ENCODE measurements around the gene TCP10L. TPM values are rescaled to one million over a fixed set of nuclear protein-coding genes. Genes with fewer than 3 reads are reported as not detected.
"Not testable (repeated sequence)": the region's sequence is repeated elsewhere in the genome, so short reads cannot be mapped to it uniquely, and the experiment has no call there.

Gene TCP10L
- total RNA-seq, 4 donors from 2014 or later = 0.14 to 0.79 TPM; not detected in 2

DNA sequence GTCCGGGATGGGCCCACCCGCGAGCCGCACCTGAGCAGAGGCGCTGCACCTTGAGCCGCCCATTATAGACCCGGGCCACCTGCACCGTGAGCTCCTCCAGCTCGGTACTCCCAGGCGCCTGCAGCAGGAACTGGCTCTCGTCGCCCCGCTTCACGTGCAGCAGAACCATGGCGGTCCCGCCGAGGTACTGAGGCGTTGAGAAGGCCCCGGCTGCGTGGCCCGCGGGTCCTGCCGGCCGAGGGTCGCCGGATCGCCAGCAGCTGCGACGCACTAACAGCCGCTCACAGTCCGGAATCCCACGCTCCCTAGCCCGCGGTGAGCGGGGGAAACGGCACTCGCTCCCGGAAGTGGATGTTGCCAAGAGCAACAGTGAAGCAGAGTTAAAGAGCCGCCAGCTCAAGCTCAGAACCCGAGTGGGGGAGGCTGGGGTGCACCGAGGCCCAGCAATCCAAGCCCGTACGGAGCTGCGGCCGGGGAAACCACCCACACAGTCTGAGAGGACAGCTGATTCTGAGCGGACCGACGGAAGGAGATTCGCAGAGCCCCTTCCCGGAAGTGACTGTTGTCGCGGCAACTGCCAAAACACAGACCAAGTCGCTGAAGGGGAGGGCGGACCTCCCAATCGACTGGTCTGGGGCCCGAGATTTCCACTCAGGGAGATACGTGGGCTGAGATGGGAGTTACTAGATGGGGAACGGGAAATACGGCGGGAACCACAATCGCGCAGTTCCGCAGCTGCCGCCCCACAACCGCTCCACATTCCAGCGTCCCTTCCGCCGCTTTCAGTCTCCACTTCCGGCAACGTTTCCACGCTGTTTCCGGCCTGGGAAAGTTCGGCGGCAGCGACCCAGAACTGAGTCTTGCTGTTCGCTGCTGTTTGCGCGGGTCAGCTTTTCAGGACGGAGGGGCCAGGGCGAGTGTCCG, 27.0 kb upstream of the TCP10L start, which contains the start of gene CFAP298:
CFAP298 (minus strand) TSS at position 303 of the 924 bp plus-strand sequence; CDS start at position 169, 134 bp downstream.
- in situ Hi-C loops (cut with MboI; ENCODE audit: low pct_ligation_motif_present in 1 of 4, low pct_unique_long_range_greater_than_20kb in 1 of 4, low sequenced_read_pairs in 3 of 4) (no loop called here), intact Hi-C loops (cut with DNase I; ENCODE audit: low total_unique reads) (no loop called here)
- WGBS, 2 donors (ENCODE audit: low coverage in 1 of 2) = 1% methylated on average over 76 of the region's 81 CpGs; no CpG with 5 or more reads in 1 of the 2 donors

DNA sequence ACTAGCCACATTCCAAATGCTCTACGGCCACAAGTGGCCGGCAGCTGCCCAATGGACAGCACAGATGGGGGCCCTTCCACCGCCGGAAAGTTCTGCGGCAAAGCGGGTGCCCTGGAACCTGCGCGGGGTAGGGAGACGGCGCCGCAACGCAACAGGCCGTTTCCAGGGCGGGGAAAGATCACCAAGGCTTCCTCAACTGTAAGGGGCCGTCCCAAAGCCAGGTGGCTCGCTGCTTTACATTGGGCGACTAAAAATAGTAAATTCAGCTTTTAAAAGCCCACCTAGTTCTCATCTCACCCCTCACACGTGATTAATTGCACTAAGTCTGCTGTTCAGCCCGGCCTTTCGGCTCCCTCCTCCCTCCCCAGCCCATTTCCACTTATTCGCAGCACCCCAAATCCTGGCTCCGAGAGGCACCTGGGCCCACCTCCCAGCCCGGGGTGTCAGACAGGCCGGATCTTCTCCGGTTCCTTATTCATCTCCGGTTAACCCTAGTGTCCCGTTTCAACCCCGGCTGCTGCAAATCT, 26.2 kb upstream of the TCP10L start:
- no peaks in the 10 kb centered on the region for H3K9me3 ChIP-seq
- peak overlapping the region; percentile 75 to 99 (median 86) for H3K4me3 ChIP-seq
- in situ Hi-C loops (cut with MboI; ENCODE audit: low pct_ligation_motif_present in 1 of 4, low pct_unique_long_range_greater_than_20kb in 1 of 4, low sequenced_read_pairs in 3 of 4) (no loop called here), intact Hi-C loops (cut with DNase I; ENCODE audit: low total_unique reads) (no loop called here)
- peaks cover 0 to 12% (median under 1%) of the 10 kb centered on the region in 4 donors for H3K36me3 ChIP-seq
- peaks cover 3% of the 10 kb centered on the region for H3K27me3 ChIP-seq
- WGBS, 2 donors (ENCODE audit: low coverage in 1 of 2) = 0% methylated on average over 28 of the region's 28 CpGs; no CpG with 5 or more reads in 1 of the 2 donors
- peak overlapping the region; percentile 88 to 99 (median 91) for H3K27ac ChIP-seq
- peaks cover 3 to 18% (median 11%) of the 10 kb centered on the region in 4 donors for H3K4me1 ChIP-seq
- no peak for TF ChIP-seq POLR2AphosphoS5 (IDR thresholded peaks at IDR 0.05)
- TF ChIP-seq EP300 (IDR thresholded peaks at IDR 0.05; ENCODE audit: low read depth) = no peak
- TF ChIP-seq POLR2A (IDR thresholded peaks at IDR 0.05) = no peak
- TF ChIP-seq, protein P1, sequence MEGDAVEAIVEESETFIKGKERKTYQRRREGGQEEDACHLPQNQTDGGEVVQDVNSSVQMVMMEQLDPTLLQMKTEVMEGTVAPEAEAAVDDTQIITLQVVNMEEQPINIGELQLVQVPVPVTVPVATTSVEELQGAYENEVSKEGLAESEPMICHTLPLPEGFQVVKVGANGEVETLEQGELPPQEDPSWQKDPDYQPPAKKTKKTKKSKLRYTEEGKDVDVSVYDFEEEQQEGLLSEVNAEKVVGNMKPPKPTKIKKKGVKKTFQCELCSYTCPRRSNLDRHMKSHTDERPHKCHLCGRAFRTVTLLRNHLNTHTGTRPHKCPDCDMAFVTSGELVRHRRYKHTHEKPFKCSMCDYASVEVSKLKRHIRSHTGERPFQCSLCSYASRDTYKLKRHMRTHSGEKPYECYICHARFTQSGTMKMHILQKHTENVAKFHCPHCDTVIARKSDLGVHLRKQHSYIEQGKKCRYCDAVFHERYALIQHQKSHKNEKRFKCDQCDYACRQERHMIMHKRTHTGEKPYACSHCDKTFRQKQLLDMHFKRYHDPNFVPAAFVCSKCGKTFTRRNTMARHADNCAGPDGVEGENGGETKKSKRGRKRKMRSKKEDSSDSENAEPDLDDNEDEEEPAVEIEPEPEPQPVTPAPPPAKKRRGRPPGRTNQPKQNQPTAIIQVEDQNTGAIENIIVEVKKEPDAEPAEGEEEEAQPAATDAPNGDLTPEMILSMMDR (IDR thresholded peaks at IDR 0.05) = no peak
- DNase-seq = peak; percentile 51

More for the DNA sequence above, 27.0 kb upstream of the TCP10L start, which contains the start of gene CFAP298:
- Histone ChIP-seq H3K27ac (peak within 1 kb of the TSS; percentile 88 to 99 (median 91)), H3K4me1 (peaks cover 3 to 18% (median 11%) of the 10 kb centered on the region in 4 donors), H3K27me3 (peaks cover 3% of the 10 kb centered on the region), H3K36me3 (peaks cover 0 to 4% (median 0%) of the 10 kb centered on the region in 4 donors), H3K4me3 (peak within 1 kb of the TSS; percentile 75 to 99 (median 86)), H3K9me3 (no peaks in the 10 kb centered on the region)
- DNase-seq = peak; percentile 88
- TF ChIP-seq POLR2A (IDR thresholded peaks at IDR 0.05) = peak; percentile 34
- TF ChIP-seq, protein P1 (IDR thresholded peaks at IDR 0.05) = no peak
- TF ChIP-seq EP300 (IDR thresholded peaks at IDR 0.05; ENCODE audit: low read depth) = no peak
- peak; percentile 13 to 64 (median 36) for TF ChIP-seq POLR2AphosphoS5 (IDR thresholded peaks at IDR 0.05)

DNA sequence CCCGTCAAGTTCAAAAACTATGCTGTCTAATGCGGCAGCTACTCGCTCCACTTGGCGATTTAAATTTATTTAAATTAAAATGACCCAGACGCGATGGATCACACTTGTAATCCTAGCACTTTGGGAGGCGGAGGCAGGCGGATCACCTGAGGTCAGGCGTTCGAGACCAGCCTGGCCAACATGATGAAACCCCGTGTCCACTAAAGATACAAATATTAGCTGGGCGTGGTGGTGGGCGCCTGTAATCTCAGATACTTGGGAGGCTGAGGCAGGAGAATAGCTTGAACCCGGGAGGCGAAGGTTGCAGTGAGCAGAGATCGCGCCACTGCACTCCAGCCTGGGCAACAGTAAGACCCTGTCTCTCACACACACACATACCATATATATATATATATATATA, 25.6 kb upstream of the TCP10L start:
- H3K9me3 ChIP-seq; DNase-seq; in situ Hi-C loops (cut with MboI; ENCODE audit: low pct_ligation_motif_present in 1 of 4, low pct_unique_long_range_greater_than_20kb in 1 of 4, low sequenced_read_pairs in 3 of 4); intact Hi-C loops (cut with DNase I; ENCODE audit: low total_unique reads); H3K27me3 ChIP-seq: not testable (repeated sequence)
- 77 to 90% methylated on average over 4 to 17 of the region's 17 CpGs for WGBS, 2 donors (ENCODE audit: low coverage in 1 of 2)
- Histone ChIP-seq H3K27ac (peak overlapping the region in 1 of 4 donors; percentile 88), H3K4me1 (peaks cover 3 to 18% (median 11%) of the 10 kb centered on the region in 4 donors), H3K36me3 (peaks cover 0 to 18% (median 4%) of the 10 kb centered on the region in 4 donors), H3K4me3 (peak overlapping the region in 3 of 4 donors; percentile 75 to 96 (median 75))

DNA sequence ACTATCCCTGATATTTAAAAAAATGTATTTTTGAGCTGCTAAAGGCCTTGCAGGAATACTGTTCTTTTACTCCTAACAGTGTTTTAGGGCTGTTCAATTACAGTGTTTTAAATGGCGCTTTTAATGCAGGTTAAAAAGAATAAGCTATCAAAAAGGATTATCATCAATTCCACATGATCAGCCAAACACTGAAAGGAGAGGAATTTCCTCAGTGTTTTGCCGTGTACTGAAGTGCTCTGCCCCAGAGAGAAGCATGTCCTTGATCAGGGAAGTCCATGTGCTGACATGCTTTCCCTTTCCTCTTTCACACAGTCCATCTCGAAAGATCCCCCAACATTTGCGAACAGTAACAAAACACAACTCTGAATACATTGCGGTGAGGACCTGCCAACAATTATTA, 23.5 kb upstream of the TCP10L start:
- no peaks in the 10 kb centered on the region for H3K9me3 ChIP-seq
- intact Hi-C loops (cut with DNase I; ENCODE audit: low total_unique reads) = no loop called here
- no peak for DNase-seq
- peaks cover 3 to 18% (median 11%) of the 10 kb centered on the region in 4 donors for H3K4me1 ChIP-seq
- TF ChIP-seq EP300 (IDR thresholded peaks at IDR 0.05; ENCODE audit: low read depth) = no peak
- no peak for TF ChIP-seq POLR2AphosphoS5 (IDR thresholded peaks at IDR 0.05)
- TF ChIP-seq POLR2A (IDR thresholded peaks at IDR 0.05) = no peak
- TF ChIP-seq, protein P1 (IDR thresholded peaks at IDR 0.05) = no peak
- 79 to 89% methylated on average over 5 of the region's 5 CpGs for WGBS, 2 donors (ENCODE audit: low coverage in 1 of 2)
- no peak overlapping the region for H3K4me3 ChIP-seq
- H3K27me3 ChIP-seq = no peaks in the 10 kb centered on the region
- peaks cover 0 to 35% (median 13%) of the 10 kb centered on the region in 4 donors for H3K36me3 ChIP-seq
- in situ Hi-C loops (cut with MboI; ENCODE audit: low pct_ligation_motif_present in 1 of 4, low pct_unique_long_range_greater_than_20kb in 1 of 4, low sequenced_read_pairs in 3 of 4) = loop anchor here in 2 of 4 donors (10.0 kb wide), 1 partner anchor 204 kb away; no protein-coding TSS in a partner anchor
- no peak overlapping the region for H3K27ac ChIP-seq

Measured in transverse colon (tissue), 4 donors.